ENCODE measurements around the gene RNASEH2A. TPM values are rescaled to one million over a fixed set of nuclear protein-coding genes. Genes with fewer than 3 reads are reported as not detected.

The RNASEH2A gene
- total and polyA plus RNA-seq, 2 of the 13 experiments (the other 11 are each of a cell fraction or from before 2014, with no cell fraction given) = 25.1 to 35.8 TPM

- TF ChIP-seq ZNF30 (CRISPR knock-in tag; IDR thresholded peaks at IDR 0.05) (no peak), CREB1 (IDR thresholded peaks at IDR 0.05) (no peak), CREB1 (CRISPR knock-in tag; IDR thresholded peaks at IDR 0.05) (peak; percentile 53; the same call in 1 of the 2 replicates), ZNF205 (CRISPR knock-in tag; IDR thresholded peaks at IDR 0.05) (peak; percentile 53; the same call in 1 of the 2 replicates), ADNP (CRISPR knock-in tag; IDR thresholded peaks at IDR 0.05) (no peak), NKX3-1 (CRISPR knock-in tag; IDR thresholded peaks at IDR 0.05) (no peak), EEA1 (CRISPR knock-in tag; IDR thresholded peaks at IDR 0.05; ENCODE audit: borderline replicate concordance) (no peak), HMGXB3 (CRISPR knock-in tag; IDR thresholded peaks at IDR 0.05; ENCODE audit: borderline replicate concordance) (0 out of 2 replicates have a peak, but pooled peaks have one; percentile 3), THRA (CRISPR knock-in tag; IDR thresholded peaks at IDR 0.05; ENCODE audit: borderline replicate concordance) (peak; percentile 5; the same call in 1 of the 2 replicates), RCOR2 (CRISPR knock-in tag; IDR thresholded peaks at IDR 0.05) (0 out of 2 replicates have a peak, but pooled peaks have one; percentile 5), REPIN1 (CRISPR knock-in tag; IDR thresholded peaks at IDR 0.05; ENCODE audit: borderline replicate concordance, low read depth) (peak; percentile 76; the same call in 1 of the 2 replicates), FOXK1 (CRISPR knock-in tag; IDR thresholded peaks at IDR 0.05; ENCODE audit: borderline replicate concordance, low read depth) (0 out of 2 replicates have a peak, but pooled peaks have one; percentile 48)
Measured at GRCh38 chr19:12836529-12836863, 30.1 kb downstream of the RNASEH2A start (continued).
